ENCODE measurements around the gene RIT2.

- TF ChIP-seq CTCF (IDR thresholded peaks at IDR 0.05) (no peak), POLR2A (IDR thresholded peaks at IDR 0.05) (no peak)
Observed at GRCh38 chr18:42920621-42921020, 194.9 kb downstream of the RIT2 start.
